Retinal pigment epithelial cell (primary cell): ENCODE results near the gene TXNDC15.

ENCODE experiments used
- DNase-seq: peaks from one replicate; pipeline ENCODE4 v3.0.0-alpha.2; 2010; ENCODE audit warnings: low read depth
- H3K4me3 ChIP-seq: 2 replicates; pipeline ENCODE4 v1.5.1; 2011; ENCODE audit warnings: mild to moderate bottlenecking, low read length, control low read depth, moderate library complexity
- CTCF ChIP-seq: conservative IDR thresholded peaks from 2 replicates; pipeline ENCODE4 v1.5.1; 2011; ENCODE audit warnings: low read depth, low read length, control low read depth, inconsistent platforms

TXNDC15 gene

GRCh38 chr5:134913254-134913653 is 39.1 kb downstream of the TXNDC15 start:
- H3K4me3 ChIP-seq = no peak overlapping the region
- no peak for DNase-seq
- TF ChIP-seq CTCF = no peak

GRCh38 chr5:134913795-134914194 is 39.6 kb downstream of the TXNDC15 start:
- no peak overlapping the region for H3K4me3 ChIP-seq
- DNase-seq = no peak
- TF ChIP-seq CTCF = no peak

- no peak for DNase-seq
- TF ChIP-seq CTCF = peak; percentile 47
- H3K4me3 ChIP-seq = no peak overlapping the region
Measured at GRCh38 chr5:134917070-134917815, 43.1 kb downstream of the TXNDC15 start.

- no peak for TF ChIP-seq CTCF
- no peak for DNase-seq
- no peak overlapping the region for H3K4me3 ChIP-seq
Measured at GRCh38 chr5:134918861-134919260, 44.7 kb downstream of the TXNDC15 start.

GRCh38 chr5:134920848-134921575 is 46.8 kb downstream of the TXNDC15 start:
- no peak for TF ChIP-seq CTCF

GRCh38 chr5:134932508-134932907 is 58.3 kb downstream of the TXNDC15 start:
- no peak overlapping the region for H3K4me3 ChIP-seq
- no peak for DNase-seq
- TF ChIP-seq CTCF = no peak

More at GRCh38 chr5:134920848-134921575, 46.8 kb downstream of the TXNDC15 start:
- DNase-seq = no peak
- H3K4me3 ChIP-seq = no peak overlapping the region

- no peak overlapping the region for H3K4me3 ChIP-seq
- no peak for DNase-seq
- TF ChIP-seq CTCF = no peak
Measured at GRCh38 chr5:134934202-134934601, 60.0 kb downstream of the TXNDC15 start.
